ENCODE data around the gene CRACDL. TPM values are rescaled to one million over a fixed set of nuclear protein-coding genes. Genes with fewer than 3 reads are reported as not detected.

Gene CRACDL
- total RNA-seq, 3 donors from 2014 or later, result 8.0 to 18.1 (median 17.8) TPM

DNA sequence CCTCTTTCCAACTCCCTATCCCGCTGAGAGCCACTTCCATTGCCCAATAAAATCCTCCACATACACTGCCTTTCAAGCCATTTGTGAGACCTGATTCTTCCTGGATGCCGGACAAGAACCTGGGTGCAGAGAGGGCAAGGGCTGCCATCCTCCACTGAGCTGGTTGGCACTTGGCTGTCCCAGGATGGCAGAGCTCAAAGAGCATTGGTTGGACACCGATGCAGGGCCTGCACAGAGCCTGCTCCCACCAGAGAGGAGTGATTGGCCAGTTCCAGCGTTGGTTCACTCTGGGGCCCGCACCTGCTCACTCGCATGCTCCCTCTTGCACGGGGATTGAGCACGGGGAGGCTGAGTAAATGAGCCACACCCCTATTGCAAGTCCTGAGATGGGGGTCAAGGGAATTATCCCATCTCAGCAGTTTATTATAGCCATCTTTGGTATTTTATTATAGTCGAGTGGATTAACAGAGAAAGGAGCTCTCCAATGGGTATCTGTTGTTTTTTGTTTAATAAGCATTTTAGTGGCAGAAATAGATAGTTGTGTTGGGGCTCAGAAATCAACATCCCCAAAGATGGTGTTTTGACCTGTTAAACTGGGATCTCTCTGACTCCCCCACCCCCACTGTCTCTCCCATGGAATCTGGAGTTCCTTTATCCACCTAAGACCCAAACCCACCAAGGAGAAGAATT lies 185.3 kb downstream of the CRACDL start:
- Histone ChIP-seq H3K4me1 (ENCODE audit: low read depth) (no peaks in the 10 kb centered on the region), H3K9me3 (no peaks in the 10 kb centered on the region)

DNA sequence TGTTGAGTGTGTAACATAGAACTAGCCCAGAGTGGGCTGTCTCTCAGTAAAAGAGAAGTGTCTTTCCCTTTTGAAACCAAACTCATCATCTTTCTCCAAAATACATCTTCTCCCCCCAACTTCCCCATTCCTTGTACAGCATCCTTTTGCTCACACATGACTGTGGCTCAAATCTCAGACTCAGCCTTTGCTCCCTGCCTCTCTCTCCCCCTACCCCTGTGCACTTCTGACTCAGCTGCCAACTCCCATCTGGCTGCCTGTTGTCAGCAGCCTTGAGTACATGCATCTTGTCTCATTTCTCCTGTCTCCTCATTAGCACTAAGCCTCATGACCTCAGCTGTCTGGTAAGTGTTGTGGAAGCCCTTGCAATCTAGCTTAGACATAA lies 187.0 kb downstream of the CRACDL start:
- intact Hi-C loops (cut with DNase I, micrococcal nuclease), result no loop called here
- DNase-seq (no peak), ATAC-seq (peak; percentile 64)
- TF ChIP-seq, protein P1, sequence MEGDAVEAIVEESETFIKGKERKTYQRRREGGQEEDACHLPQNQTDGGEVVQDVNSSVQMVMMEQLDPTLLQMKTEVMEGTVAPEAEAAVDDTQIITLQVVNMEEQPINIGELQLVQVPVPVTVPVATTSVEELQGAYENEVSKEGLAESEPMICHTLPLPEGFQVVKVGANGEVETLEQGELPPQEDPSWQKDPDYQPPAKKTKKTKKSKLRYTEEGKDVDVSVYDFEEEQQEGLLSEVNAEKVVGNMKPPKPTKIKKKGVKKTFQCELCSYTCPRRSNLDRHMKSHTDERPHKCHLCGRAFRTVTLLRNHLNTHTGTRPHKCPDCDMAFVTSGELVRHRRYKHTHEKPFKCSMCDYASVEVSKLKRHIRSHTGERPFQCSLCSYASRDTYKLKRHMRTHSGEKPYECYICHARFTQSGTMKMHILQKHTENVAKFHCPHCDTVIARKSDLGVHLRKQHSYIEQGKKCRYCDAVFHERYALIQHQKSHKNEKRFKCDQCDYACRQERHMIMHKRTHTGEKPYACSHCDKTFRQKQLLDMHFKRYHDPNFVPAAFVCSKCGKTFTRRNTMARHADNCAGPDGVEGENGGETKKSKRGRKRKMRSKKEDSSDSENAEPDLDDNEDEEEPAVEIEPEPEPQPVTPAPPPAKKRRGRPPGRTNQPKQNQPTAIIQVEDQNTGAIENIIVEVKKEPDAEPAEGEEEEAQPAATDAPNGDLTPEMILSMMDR (IDR thresholded peaks at IDR 0.05), result no peak
- Histone ChIP-seq H3K4me1 (ENCODE audit: low read depth) (no peaks in the 10 kb centered on the region), H3K4me3 (no peak overlapping the region), H3K36me3 (ENCODE audit: low read depth) (no peaks in the 10 kb centered on the region), H3K9me3 (no peaks in the 10 kb centered on the region)

More for the DNA sequence above, 185.3 kb downstream of the CRACDL start:
- Histone ChIP-seq H3K36me3 (ENCODE audit: low read depth) (no peaks in the 10 kb centered on the region), H3K4me3 (no peak overlapping the region)
- intact Hi-C loops (cut with DNase I, micrococcal nuclease), result no loop called here
- TF ChIP-seq, protein P1 (IDR thresholded peaks at IDR 0.05), result no peak
- no peak for DNase-seq
- ATAC-seq, result no peak

DNA sequence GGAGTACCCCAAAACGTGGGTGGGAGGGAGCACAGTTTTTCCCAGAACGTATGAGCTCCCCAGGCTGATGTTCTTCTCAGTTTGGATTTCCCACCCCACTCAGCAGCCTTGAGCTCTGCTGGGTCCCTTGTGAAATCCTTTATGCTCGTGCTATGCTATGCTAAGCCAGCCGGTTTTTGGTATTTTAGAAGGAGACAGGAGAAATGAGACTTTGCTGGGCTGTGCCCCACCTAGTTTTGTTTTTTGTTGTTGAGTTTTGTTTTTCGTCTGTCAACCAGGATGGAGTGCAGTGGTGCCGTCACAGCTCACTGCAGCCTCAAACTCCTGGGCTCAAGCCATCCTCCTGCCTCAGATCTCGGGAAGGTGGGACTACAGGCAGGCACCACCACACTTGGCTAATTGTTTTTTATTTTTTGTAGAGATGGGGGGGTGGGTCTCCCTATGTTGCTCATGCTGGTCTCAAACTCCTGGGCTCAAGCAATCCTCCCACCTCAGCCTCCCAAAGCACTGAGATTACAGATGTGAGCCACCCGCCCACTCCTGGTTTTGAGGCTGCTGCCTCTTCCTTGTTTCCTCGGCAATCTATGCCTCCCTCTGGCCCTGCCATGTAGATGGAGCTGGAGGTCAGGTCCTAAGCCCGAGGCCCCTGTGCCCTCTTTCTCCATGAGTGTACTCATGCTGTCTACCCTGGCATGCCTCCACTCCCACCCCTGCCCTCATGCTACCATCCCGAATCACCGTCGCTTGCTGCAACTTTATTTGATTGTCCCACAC lies 187.5 kb downstream of the CRACDL start:
- H3K9me3 ChIP-seq, result no peaks in the 10 kb centered on the region
- no peaks in the 10 kb centered on the region for H3K36me3 ChIP-seq (ENCODE audit: low read depth)
- intact Hi-C loops (cut with DNase I, micrococcal nuclease), result no loop called here
- no peaks in the 10 kb centered on the region for H3K4me1 ChIP-seq (ENCODE audit: low read depth)
- ATAC-seq (no peak), DNase-seq (no peak)
- TF ChIP-seq, protein P1 (IDR thresholded peaks at IDR 0.05), result no peak
- no peak overlapping the region for H3K4me3 ChIP-seq

DNA sequence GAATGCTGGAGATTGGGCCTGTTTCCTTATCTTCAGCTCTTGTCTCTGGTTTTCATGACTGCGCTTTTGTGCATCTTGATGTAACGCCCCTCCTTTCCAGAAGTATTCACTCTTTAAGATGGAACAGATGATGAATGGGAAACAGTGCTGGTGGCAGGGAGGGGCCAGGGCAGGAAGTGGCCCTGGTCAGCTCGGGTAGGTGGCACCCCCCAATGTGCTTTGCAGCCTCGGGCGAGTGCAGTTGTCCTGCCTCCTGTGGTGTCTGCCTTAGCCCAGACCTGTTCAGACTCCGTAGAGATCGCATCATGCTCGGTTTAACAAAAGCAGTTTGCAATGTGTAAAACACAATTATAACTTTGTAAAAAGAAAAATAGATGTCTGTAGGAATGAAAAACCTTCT lies 188.1 kb downstream of the CRACDL start:
- H3K9me3 ChIP-seq, result no peaks in the 10 kb centered on the region
- H3K4me3 ChIP-seq, result no peak overlapping the region
- intact Hi-C loops (cut with DNase I, micrococcal nuclease), result no loop called here
- H3K36me3 ChIP-seq (ENCODE audit: low read depth), result no peaks in the 10 kb centered on the region
- DNase-seq (no peak), ATAC-seq (no peak)
- TF ChIP-seq, protein P1 (IDR thresholded peaks at IDR 0.05), result no peak
- H3K4me1 ChIP-seq (ENCODE audit: low read depth), result no peaks in the 10 kb centered on the region

DNA sequence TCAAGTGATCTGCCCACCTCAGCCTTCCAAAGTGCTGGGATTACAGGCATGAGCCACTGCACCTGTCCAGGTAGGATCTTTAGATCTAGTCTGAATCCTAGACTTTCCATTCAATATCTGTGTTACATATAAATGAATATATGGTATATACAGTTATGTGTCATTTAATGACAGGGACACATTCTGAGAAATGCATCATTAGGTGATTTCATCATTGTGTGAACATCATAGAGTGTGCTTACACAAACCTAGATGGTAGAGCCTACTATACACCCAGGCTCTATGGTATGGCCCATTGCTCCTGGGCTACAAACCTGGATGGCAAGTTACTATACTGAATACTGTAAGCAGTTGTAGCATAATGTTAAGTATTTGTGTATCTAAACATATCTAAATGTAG lies 189.6 kb downstream of the CRACDL start:
- no peaks in the 10 kb centered on the region for H3K4me1 ChIP-seq (ENCODE audit: low read depth)
- no peaks in the 10 kb centered on the region for H3K36me3 ChIP-seq (ENCODE audit: low read depth)
- no peak for DNase-seq
- no peaks in the 10 kb centered on the region for H3K9me3 ChIP-seq
- no peak overlapping the region for H3K4me3 ChIP-seq
- no peak for ATAC-seq
- TF ChIP-seq, protein P1 (IDR thresholded peaks at IDR 0.05), result no peak
- intact Hi-C loops (cut with DNase I, micrococcal nuclease), result no loop called here
